H1 (cell line): Measurements from ENCODE around the gene KLHL14. TPM values are rescaled to one million over a fixed set of nuclear protein-coding genes. Genes with fewer than 3 reads are reported as not detected.

Experiments used
- BCL11A ChIP-seq, 2 experiments: IDR thresholded peaks; one replicate each; pipeline ENCODE4 v1.6.1; 2011; ENCODE audit warnings: low read depth in 2 of 2, low read length in 2 of 2, mild to moderate bottlenecking in 2 of 2
- EP300 ChIP-seq, 2 experiments: IDR thresholded peaks; 1 replicate in 1 of 2; 2 replicates in 1 of 2; pipeline ENCODE4 v1.6.1; 2011 to 2012; ENCODE audit warnings: low read depth in 2 of 2, low read length in 2 of 2, mild to moderate bottlenecking in 2 of 2, borderline replicate concordance in 1 of 2, inconsistent platforms in 1 of 2, moderate library complexity in 1 of 2
- GTF2F1 ChIP-seq: IDR thresholded peaks from 2 replicates; pipeline ENCODE4 v1.6.1; 2012; ENCODE audit warnings: low read depth, low read length, improper control_type of control experiment, borderline replicate concordance
- polyA plus RNA-seq, 7 experiments: library from polyadenylated mRNA; depleted of rRNA in 3 of 7; stranded (reverse) in 5 of 7; unstranded in 2 of 7; fragments of >200 nt in 5 of 7; fragments of 200-250 nt in 2 of 7; gene quantifications; 1 replicate in 5 of 7; 2 replicates in 1 of 7; 4 replicates in 1 of 7; pipeline versions ENCODE4 v1.2.1 to v1.2.3, GENCODE V29; 2011 to 2013; ENCODE audit warnings: missing spikeins in 2 of 7, mixed read lengths in 2 of 7
- total RNA-seq: library from RNA; stranded (reverse); fragmentation: NEBNext Ultra II Directional; extraction: Animal tissue kit (Norgen Biotek cat#: 25700); gene quantifications from 2 replicates; pipeline ENCODE4 v1.2.1, GENCODE V29; 2021

The KLHL14 gene
- total and polyA plus RNA-seq, 2 of the 8 experiments (the other 6 are each of a cell fraction or from before 2014, with no cell fraction given) = 1.1 to 1.2 TPM

DNA sequence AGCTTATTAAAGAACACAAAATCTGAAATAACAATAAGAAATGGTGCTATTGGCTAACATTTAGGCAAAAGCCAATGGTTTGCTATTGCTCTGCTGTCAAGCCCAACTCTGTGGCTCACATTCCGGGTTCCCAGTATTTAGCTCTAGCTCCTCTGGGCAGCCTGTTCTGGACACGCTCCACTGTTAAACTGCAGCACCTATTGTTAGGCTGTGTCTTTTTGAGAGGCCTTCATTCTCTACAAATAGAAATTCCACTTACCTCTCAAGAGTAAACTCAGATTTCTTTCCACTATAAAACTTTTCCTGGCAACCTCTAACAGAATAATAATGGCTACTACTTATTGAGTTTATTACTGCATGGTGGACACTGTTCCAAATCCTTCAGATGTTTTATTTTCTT lies 3.7 kb upstream of the KLHL14 start (continued):
- TF ChIP-seq GTF2F1 (no peak), BCL11A (IDR thresholded peaks at IDR 0.05; ENCODE audit: low read depth in 2 of 2, low read length in 2 of 2) (no peak), EP300 (IDR thresholded peaks at IDR 0.05; ENCODE audit: borderline replicate concordance in 1 of 2, low read depth in 2 of 2, low read length in 2 of 2) (no peak)
